Measurements from ENCODE around the gene SERINC3.
A peak's percentile ranks its signal among the peaks of the same experiment; 100 is the strongest.

DNA sequence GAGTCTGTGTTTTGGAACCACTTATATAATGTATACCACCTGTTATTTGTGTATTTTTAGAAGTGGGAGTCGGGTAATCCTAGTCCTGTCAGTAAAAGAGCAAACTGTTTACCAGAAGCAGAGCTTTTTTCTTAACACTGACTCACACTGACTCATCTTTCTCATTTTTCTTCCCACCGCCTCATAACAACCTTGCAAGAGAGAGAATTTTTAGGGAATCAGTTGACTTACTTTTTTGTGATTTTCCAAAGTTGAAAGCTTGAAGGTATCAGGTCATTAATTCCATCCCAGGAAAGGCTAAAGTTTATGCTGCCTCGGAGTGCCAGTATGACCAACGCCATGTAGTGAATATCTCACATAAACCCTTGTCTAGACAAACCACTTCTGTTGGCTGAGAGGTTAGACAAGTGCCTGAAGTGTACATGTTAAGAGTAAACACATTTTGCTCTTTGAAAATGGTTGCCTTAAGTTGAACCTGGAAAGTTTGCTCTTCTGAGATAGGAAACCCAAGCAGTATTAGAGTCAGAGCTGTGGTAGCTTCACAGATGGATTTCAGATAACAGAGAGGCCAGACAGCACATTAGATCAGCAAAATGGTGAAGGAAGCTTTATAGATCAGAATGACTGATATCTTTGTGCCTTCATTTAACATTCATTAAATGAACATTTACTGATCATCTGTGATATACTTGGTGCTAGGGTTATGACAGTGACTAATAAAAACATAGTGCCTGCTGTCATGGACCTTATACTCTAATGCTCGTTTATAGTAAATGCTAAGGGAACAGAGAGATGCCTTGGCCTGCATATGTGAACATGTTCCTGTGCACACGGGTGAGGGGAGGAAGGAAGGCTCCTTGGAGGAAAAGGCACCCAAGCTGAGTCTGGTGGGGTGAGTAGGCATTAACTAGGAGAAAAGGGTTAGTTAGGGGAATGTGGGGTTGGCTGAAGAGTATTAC, 31.4 kb upstream of the SERINC3 start:
- TF ChIP-seq CTCF (IDR thresholded peaks at IDR 0.05; ENCODE audit: extremely low read depth in 1 of 2, insufficient read depth in 1 of 2, low read depth in 1 of 2, low read length in 2 of 2) (no peak), POLR2AphosphoS5 (IDR thresholded peaks at IDR 0.05; ENCODE audit: insufficient read depth, low read depth, low read length) (no peak), POLR2A (IDR thresholded peaks at IDR 0.05; ENCODE audit: low read depth, low read length) (no peak), EZH2 (IDR thresholded peaks at IDR 0.05; ENCODE audit: borderline replicate concordance, low read depth, low read length, severe bottlenecking) (no peak), GATA2 (IDR thresholded peaks at IDR 0.05; ENCODE audit: insufficient read depth, insufficient read length, low read depth, low read length) (peak; percentile 75), MAX (IDR thresholded peaks at IDR 0.05; ENCODE audit: insufficient read depth, insufficient read length) (no peak), MYC (IDR thresholded peaks at IDR 0.05; ENCODE audit: low read depth, low read length) (no peak)

Data from endothelial cell of umbilical vein (primary cell).